Measurements from ENCODE around the gene ELOA. TPM values are rescaled to one million over a fixed set of nuclear protein-coding genes. Genes with fewer than 3 reads are reported as not detected.
"Not testable (repeated sequence)": the region's sequence is repeated elsewhere in the genome, so short reads cannot be mapped to it uniquely, and the experiment has no call there.

The ELOA gene
- total RNA-seq, 2 donors from 2014 or later: 25.5 to 27.5 TPM

DNA sequence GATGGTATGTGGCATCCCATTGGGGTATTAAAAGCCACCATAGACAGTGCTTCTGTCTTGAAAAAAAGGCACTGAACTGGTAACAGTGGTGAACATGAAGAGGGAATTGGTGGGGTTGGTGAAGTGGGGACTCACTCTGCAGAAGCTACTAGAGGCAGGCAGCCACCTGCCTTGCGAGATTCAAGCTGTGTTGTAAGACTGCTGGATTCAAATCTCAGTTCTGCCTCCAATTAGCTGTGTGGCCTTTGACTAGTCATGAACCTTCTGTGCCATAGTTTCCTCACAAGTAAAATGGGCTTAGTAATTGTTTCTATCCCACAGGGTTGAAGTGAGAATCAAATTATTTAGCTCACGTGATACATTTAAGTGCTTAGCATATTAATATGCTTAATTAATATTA, 16.6 kb upstream of the ELOA start:
- Histone ChIP-seq H3K4me1 (no peaks in the 10 kb centered on the region), H3K36me3 (no peaks in the 10 kb centered on the region), H3K27me3 (no peaks in the 10 kb centered on the region), H3K27ac (no peak overlapping the region), H3K4me3 (no peak overlapping the region), H3K9me3 (no peaks in the 10 kb centered on the region)
- TF ChIP-seq CTCF (IDR thresholded peaks at IDR 0.05): no peak
- no peak for DNase-seq (ENCODE audit: low spot score)

- no peak overlapping the region for H3K4me3 ChIP-seq
- H3K36me3 ChIP-seq: no peaks in the 10 kb centered on the region
- no peak for TF ChIP-seq CTCF (IDR thresholded peaks at IDR 0.05)
- no peaks in the 10 kb centered on the region for H3K4me1 ChIP-seq
- no peak overlapping the region for H3K27ac ChIP-seq
- peak; percentile 81 for DNase-seq (ENCODE audit: low spot score)
- H3K27me3 ChIP-seq: no peaks in the 10 kb centered on the region
- no peaks in the 10 kb centered on the region for H3K9me3 ChIP-seq
These were observed 15.9 kb upstream of the ELOA start for GRCh38 chr1:23727362-23727811.

DNA sequence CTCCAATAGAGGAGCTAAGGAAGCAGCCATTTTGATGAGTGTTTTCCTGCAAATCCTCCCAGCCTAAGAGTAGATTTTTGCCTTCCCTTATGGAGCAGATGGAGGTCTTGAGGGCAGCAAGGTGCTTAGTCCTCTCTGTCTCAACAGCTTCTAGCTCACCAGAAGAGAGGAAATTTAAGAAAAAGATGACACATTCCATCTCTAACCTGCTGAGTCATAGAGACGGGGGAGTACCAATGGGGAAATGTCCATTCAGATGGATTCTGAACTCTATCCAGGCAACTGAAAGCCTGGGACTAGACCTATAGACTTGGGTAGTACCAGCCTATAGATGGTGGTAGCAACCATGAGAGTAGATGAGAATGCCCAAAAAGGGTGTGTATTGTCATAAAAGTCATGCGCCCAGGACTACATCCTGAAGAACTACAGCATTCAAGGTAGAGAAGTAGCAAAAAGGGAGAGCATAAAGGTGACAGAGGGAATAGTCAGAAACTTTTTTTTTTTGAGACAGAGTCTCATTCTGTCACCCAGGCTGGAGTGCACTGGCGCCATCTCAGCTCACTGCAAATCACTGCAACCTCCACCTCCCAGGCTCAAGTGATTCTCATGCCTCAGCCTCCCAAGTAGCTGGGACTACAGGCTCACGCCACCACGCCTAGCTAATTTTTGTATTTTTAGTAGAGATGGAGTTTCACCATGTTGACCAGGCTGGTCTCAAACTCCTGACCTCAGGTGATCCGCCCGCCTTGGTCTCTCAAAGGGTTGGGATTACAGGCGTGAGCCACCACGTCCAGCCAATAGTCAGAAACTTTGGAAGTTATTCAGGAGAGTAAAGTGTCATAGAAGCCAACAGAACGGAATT, 10.7 kb upstream of the ELOA start:
- no peak for TF ChIP-seq CTCF (IDR thresholded peaks at IDR 0.05)
- Histone ChIP-seq H3K27ac (no peak overlapping the region), H3K36me3 (no peaks in the 10 kb centered on the region), H3K4me3 (no peak overlapping the region), H3K4me1 (no peaks in the 10 kb centered on the region), H3K9me3 (no peaks in the 10 kb centered on the region), H3K27me3 (no peaks in the 10 kb centered on the region)
- no peak for DNase-seq (ENCODE audit: low spot score)

GRCh38 chr1:23733281-23733680, 10.0 kb upstream of the ELOA start:
- H3K4me3 ChIP-seq; H3K27me3 ChIP-seq; DNase-seq (ENCODE audit: low spot score); H3K4me1 ChIP-seq; H3K9me3 ChIP-seq; H3K36me3 ChIP-seq; H3K27ac ChIP-seq: not testable (repeated sequence)

DNA sequence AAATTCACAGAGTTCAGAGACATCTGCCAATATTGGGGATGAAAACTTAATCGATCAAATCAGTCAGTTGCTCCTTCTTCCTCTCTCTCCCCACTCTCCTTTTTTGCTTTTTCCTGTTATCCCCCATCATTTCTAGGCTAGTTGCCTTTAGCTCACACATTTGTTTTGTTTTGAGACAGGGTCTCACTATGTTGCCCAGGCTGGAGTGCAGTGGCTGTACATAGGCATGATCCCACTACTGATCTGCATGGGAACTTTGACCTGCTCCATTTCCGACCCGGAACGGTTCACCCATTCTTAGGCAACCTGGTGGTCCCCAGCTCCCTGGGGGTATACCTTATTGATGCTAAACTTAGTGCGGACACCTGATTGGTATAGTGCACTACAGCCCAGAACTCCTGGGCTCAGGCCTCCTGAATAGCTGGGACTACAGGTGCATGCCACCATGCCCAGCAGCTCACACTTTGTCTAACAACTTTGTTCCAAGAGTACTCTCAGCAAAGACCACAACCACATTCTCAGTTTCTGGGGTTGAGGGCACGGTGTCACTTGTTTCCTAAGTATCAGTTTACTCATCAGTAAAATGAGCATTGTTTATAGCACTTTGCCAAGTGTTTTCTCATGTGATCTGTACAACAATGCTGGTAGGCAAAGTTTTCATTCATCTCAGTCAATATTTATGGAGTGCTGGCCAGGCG, 6.7 kb upstream of the ELOA start:
- Histone ChIP-seq H3K36me3 (no peaks in the 10 kb centered on the region), H3K27me3 (no peaks in the 10 kb centered on the region), H3K4me1 (no peaks in the 10 kb centered on the region), H3K4me3 (no peak overlapping the region), H3K27ac (no peak overlapping the region), H3K9me3 (no peaks in the 10 kb centered on the region)
- no peak for TF ChIP-seq CTCF (IDR thresholded peaks at IDR 0.05)
- no peak for DNase-seq (ENCODE audit: low spot score)

DNA sequence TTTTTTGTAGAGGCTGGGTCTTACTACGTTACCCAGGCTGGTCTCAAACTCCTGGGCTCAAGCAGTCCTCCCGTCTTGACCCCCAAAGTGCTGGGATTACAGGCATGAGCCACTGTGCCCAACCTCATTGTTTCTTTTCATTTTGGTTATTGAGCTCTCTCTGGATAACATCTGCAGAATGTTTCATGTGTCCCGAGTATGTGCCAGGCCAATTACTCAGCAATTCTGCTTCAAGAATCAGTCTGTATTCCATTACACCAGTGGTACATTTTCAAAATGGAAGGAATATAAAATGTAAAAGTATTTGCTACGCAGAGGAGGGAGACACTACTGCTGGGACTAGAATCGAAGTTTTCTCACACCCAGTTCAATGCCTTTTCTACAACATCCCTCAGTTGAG, 1.7 kb upstream of the ELOA start:
- Histone ChIP-seq H3K4me1 (peaks cover 0 to 31% of the 10 kb centered on the region in 2 donors), H3K27ac (no peak overlapping the region), H3K4me3 (no peak overlapping the region), H3K27me3 (no peaks in the 10 kb centered on the region), H3K9me3 (no peaks in the 10 kb centered on the region), H3K36me3 (no peaks in the 10 kb centered on the region)
- TF ChIP-seq CTCF (IDR thresholded peaks at IDR 0.05): no peak
- no peak for DNase-seq (ENCODE audit: low spot score)

Data from right atrium auricular region (tissue), 2 donors.